ENCODE results near the gene NMRK2. TPM values are rescaled to one million over a fixed set of nuclear protein-coding genes. Genes with fewer than 3 reads are reported as not detected.
A peak's percentile ranks its signal among the peaks of the same experiment; 100 is the strongest.

NMRK2 gene
- total and polyA plus RNA-seq, 2 of the 13 experiments (the other 11 are each of a cell fraction or from before 2014, with no cell fraction given), result not detected

DNA sequence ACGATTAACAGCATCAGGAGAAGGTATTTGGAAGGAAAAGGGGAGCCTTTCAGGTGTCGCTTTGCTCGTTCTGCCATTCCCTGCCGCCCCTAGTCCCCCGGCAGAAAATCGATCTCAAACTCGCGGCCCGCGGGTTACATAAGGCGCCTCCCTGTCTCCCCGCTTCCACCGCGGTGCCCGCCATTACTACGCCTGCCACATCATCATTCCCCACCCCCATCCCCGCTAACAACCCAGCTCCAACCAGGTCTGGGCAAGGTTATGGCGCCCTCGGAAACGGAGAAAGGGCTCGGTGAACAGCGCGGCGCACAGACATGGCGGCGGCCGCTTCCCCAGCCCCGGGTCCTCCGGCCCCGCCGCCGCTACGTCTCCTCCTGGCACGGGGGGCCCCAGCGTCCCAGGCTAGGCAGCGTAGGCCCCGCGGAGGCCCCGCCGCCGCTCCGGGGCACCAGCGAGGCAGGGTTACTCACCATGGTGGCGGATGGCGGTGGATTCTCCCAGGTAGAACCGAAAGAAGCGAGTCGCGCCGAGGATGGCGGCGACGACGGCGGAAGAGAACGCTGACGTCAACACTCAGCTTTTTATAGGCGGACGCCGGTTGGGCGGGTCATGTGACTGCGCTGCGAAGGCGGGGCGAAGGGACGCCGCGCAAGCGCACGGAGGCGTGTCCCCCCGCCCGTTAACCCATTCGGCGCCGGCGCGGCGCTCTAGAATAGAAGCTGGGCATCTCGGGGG lies 52.2 kb downstream of the NMRK2 start, which contains the start of gene EEF2 (continued):
- TF ChIP-seq, protein P1, sequence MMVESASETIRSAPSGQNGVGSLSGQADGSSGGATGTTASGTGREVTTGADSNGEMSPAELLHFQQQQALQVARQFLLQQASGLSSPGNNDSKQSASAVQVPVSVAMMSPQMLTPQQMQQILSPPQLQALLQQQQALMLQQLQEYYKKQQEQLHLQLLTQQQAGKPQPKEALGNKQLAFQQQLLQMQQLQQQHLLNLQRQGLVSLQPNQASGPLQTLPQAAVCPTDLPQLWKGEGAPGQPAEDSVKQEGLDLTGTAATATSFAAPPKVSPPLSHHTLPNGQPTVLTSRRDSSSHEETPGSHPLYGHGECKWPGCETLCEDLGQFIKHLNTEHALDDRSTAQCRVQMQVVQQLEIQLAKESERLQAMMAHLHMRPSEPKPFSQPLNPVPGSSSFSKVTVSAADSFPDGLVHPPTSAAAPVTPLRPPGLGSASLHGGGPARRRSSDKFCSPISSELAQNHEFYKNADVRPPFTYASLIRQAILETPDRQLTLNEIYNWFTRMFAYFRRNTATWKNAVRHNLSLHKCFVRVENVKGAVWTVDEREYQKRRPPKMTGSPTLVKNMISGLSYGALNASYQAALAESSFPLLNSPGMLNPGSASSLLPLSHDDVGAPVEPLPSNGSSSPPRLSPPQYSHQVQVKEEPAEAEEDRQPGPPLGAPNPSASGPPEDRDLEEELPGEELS (CRISPR knock-in tag; IDR thresholded peaks at IDR 0.05), result peak; percentile 19; the same call in 1 of the 2 replicates
- TF ChIP-seq DNMT1 (CRISPR knock-in tag; IDR thresholded peaks at IDR 0.05), result no peak
- no peak for TF ChIP-seq KLF15 (CRISPR knock-in tag; IDR thresholded peaks at IDR 0.05; ENCODE audit: borderline replicate concordance)
- TF ChIP-seq TEAD2 (CRISPR knock-in tag; IDR thresholded peaks at IDR 0.05), result 0 out of 2 replicates have a peak, but pooled peaks have one; percentile 14
- peak; percentile 92 for TF ChIP-seq SMAD1 (CRISPR knock-in tag; IDR thresholded peaks at IDR 0.05; ENCODE audit: borderline replicate concordance, low read depth)
- TF ChIP-seq, protein P2, sequence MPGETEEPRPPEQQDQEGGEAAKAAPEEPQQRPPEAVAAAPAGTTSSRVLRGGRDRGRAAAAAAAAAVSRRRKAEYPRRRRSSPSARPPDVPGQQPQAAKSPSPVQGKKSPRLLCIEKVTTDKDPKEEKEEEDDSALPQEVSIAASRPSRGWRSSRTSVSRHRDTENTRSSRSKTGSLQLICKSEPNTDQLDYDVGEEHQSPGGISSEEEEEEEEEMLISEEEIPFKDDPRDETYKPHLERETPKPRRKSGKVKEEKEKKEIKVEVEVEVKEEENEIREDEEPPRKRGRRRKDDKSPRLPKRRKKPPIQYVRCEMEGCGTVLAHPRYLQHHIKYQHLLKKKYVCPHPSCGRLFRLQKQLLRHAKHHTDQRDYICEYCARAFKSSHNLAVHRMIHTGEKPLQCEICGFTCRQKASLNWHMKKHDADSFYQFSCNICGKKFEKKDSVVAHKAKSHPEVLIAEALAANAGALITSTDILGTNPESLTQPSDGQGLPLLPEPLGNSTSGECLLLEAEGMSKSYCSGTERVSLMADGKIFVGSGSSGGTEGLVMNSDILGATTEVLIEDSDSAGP (CRISPR knock-in tag; IDR thresholded peaks at IDR 0.05; ENCODE audit: borderline replicate concordance), result peak; percentile 96
- no peak for TF ChIP-seq ZNF33A (CRISPR knock-in tag; IDR thresholded peaks at IDR 0.05; ENCODE audit: borderline replicate concordance)
- TF ChIP-seq ZNF160 (CRISPR knock-in tag; IDR thresholded peaks at IDR 0.05), result no peak
- TF ChIP-seq NFKB2 (CRISPR knock-in tag; IDR thresholded peaks at IDR 0.05; ENCODE audit: borderline replicate concordance), result peak; percentile 91; the same call in 1 of the 2 replicates
- TF ChIP-seq ZBTB7B (CRISPR knock-in tag; IDR thresholded peaks at IDR 0.05), result no peak; the same call in 1 of the 2 replicates
- no peak; the same call in 1 of the 2 replicates for TF ChIP-seq CAMTA2 (CRISPR knock-in tag; IDR thresholded peaks at IDR 0.05; ENCODE audit: borderline replicate concordance)
- TF ChIP-seq RFX1 (IDR thresholded peaks at IDR 0.05), result no peak
- TF ChIP-seq ZNF235 (CRISPR knock-in tag; IDR thresholded peaks at IDR 0.05; ENCODE audit: borderline replicate concordance), result peak; percentile 93; the same call in 1 of the 2 replicates
- TF ChIP-seq NCOA2 (CRISPR knock-in tag; IDR thresholded peaks at IDR 0.05), result peak; percentile 61
- peak; percentile 96 for TF ChIP-seq ZNF619 (CRISPR knock-in tag; IDR thresholded peaks at IDR 0.05)
- peak; percentile 82; the same call in 1 of the 2 replicates for TF ChIP-seq SMAD3 (CRISPR knock-in tag; IDR thresholded peaks at IDR 0.05)
- no peak for TF ChIP-seq ARNT (IDR thresholded peaks at IDR 0.05)
- TF ChIP-seq, protein P3, sequence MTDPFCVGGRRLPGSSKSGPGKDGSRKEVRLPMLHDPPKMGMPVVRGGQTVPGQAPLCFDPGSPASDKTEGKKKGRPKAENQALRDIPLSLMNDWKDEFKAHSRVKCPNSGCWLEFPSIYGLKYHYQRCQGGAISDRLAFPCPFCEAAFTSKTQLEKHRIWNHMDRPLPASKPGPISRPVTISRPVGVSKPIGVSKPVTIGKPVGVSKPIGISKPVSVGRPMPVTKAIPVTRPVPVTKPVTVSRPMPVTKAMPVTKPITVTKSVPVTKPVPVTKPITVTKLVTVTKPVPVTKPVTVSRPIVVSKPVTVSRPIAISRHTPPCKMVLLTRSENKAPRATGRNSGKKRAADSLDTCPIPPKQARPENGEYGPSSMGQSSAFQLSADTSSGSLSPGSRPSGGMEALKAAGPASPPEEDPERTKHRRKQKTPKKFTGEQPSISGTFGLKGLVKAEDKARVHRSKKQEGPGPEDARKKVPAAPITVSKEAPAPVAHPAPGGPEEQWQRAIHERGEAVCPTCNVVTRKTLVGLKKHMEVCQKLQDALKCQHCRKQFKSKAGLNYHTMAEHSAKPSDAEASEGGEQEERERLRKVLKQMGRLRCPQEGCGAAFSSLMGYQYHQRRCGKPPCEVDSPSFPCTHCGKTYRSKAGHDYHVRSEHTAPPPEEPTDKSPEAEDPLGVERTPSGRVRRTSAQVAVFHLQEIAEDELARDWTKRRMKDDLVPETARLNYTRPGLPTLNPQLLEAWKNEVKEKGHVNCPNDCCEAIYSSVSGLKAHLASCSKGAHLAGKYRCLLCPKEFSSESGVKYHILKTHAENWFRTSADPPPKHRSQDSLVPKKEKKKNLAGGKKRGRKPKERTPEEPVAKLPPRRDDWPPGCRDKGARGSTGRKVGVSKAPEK (CRISPR knock-in tag; IDR thresholded peaks at IDR 0.05; ENCODE audit: borderline replicate concordance), result no peak
- TF ChIP-seq RELA (CRISPR knock-in tag; IDR thresholded peaks at IDR 0.05), result peak; percentile 62; the same call in 1 of the 2 replicates
- TF ChIP-seq ESRRA (CRISPR knock-in tag; IDR thresholded peaks at IDR 0.05; ENCODE audit: low read depth), result peak; percentile 59
- TF ChIP-seq BRD4 (CRISPR knock-in tag; IDR thresholded peaks at IDR 0.05), result peak; percentile 89
- TF ChIP-seq, protein P4, sequence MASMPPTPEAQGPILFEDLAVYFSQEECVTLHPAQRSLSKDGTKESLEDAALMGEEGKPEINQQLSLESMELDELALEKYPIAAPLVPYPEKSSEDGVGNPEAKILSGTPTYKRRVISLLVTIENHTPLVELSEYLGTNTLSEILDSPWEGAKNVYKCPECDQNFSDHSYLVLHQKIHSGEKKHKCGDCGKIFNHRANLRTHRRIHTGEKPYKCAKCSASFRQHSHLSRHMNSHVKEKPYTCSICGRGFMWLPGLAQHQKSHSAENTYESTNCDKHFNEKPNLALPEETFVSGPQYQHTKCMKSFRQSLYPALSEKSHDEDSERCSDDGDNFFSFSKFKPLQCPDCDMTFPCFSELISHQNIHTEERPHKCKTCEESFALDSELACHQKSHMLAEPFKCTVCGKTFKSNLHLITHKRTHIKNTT (CRISPR knock-in tag; IDR thresholded peaks at IDR 0.05), result no peak
- peak; percentile 81 for TF ChIP-seq NFKBIZ (CRISPR knock-in tag; IDR thresholded peaks at IDR 0.05)
